IMR-90 (cell line): Measurements from ENCODE around the gene KDSR.

Source experiments
- CHD1 ChIP-seq: IDR thresholded peaks from 2 replicates; pipeline ENCODE4 v1.6.1; 2012; ENCODE audit warnings: low read depth, low read length, improper control_type of control experiment
- MAZ ChIP-seq: IDR thresholded peaks from 2 replicates; pipeline ENCODE4 v1.6.1; 2012; ENCODE audit warnings: low read depth, mild to moderate bottlenecking, low read length, improper control_type of control experiment, moderate library complexity, borderline replicate concordance
- NFE2L2 ChIP-seq: fragments of 150-350 bp; IDR thresholded peaks from 2 replicates; pipeline ENCODE4 v1.6.1; 2016; ENCODE audit warnings: low read depth, mild to moderate bottlenecking, low read length
- POLR2A ChIP-seq: IDR thresholded peaks from 2 replicates; pipeline ENCODE4 v1.6.1; 2012; ENCODE audit warnings: mild to moderate bottlenecking, low read depth, low read length
- TF ChIP-seq, protein P1 (sequence below): conservative IDR thresholded peaks from 2 replicates; pipeline ENCODE4 v1.5.1; 2012; ENCODE audit warnings: mild to moderate bottlenecking, low read depth, low read length, improper control_type of control experiment

DNA sequence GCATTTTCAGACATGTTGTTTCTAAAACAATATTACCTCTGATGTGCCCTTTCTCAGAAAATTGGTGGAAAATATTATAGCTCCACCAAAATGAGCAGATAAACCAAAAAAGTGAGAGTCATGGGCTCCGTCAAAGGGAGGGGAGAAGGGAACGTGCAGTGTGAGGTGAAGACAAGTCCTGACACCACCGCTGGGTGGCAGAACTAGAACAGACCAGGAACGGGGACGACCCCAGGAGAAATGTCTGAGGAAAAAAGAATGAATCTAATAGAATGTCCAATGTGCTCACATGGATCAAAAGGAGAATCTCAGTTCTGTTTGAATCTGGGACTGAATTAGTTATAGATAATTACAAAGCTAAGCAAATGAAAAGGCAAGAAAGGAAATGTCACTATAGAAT, 24.8 kb downstream of the KDSR start:
- TF ChIP-seq MAZ (no peak), POLR2A (no peak), CHD1 (no peak), NFE2L2 (no peak)
- TF ChIP-seq, protein P1, sequence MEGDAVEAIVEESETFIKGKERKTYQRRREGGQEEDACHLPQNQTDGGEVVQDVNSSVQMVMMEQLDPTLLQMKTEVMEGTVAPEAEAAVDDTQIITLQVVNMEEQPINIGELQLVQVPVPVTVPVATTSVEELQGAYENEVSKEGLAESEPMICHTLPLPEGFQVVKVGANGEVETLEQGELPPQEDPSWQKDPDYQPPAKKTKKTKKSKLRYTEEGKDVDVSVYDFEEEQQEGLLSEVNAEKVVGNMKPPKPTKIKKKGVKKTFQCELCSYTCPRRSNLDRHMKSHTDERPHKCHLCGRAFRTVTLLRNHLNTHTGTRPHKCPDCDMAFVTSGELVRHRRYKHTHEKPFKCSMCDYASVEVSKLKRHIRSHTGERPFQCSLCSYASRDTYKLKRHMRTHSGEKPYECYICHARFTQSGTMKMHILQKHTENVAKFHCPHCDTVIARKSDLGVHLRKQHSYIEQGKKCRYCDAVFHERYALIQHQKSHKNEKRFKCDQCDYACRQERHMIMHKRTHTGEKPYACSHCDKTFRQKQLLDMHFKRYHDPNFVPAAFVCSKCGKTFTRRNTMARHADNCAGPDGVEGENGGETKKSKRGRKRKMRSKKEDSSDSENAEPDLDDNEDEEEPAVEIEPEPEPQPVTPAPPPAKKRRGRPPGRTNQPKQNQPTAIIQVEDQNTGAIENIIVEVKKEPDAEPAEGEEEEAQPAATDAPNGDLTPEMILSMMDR: peak; percentile 40
